ES-I3 (cell line): ENCODE measurements around the gene SNX27.

ENCODE experiments used
- H3K36me3 ChIP-seq: 2 replicates; pipeline ENCODE4 v1.6.1; 2013; ENCODE audit warnings: mild to moderate bottlenecking, low read length, control low read depth, moderate library complexity; ENCODE audit not compliant: insufficient read depth
- H3K4me1 ChIP-seq: 2 replicates; pipeline ENCODE4 v1.6.1; 2013; ENCODE audit warnings: mild to moderate bottlenecking, control low read depth, low read length; ENCODE audit not compliant: insufficient read depth
- H3K9ac ChIP-seq: 2 replicates; pipeline ENCODE4 v1.6.1; 2013; ENCODE audit warnings: low read depth, mild to moderate bottlenecking, low read length, moderate library complexity
- H3K9me3 ChIP-seq: 2 replicates; pipeline ENCODE4 v1.6.1; 2013; ENCODE audit warnings: mild to moderate bottlenecking, low read length, moderate library complexity; ENCODE audit not compliant: control insufficient read depth, insufficient read depth

The SNX27 gene

GRCh38 chr1:151710187-151710840 lies 98.5 kb downstream of the SNX27 start:
- Histone ChIP-seq H3K4me1 (no peaks in the 10 kb centered on the region), H3K9me3 (no peaks in the 10 kb centered on the region), H3K9ac (no peak overlapping the region), H3K36me3 (no peaks in the 10 kb centered on the region)

- Histone ChIP-seq H3K36me3 (no peaks in the 10 kb centered on the region), H3K4me1 (no peaks in the 10 kb centered on the region), H3K9me3 (no peaks in the 10 kb centered on the region), H3K9ac (no peak overlapping the region)
Measured at GRCh38 chr1:151711044-151711800, 99.4 kb downstream of the SNX27 start.

DNA sequence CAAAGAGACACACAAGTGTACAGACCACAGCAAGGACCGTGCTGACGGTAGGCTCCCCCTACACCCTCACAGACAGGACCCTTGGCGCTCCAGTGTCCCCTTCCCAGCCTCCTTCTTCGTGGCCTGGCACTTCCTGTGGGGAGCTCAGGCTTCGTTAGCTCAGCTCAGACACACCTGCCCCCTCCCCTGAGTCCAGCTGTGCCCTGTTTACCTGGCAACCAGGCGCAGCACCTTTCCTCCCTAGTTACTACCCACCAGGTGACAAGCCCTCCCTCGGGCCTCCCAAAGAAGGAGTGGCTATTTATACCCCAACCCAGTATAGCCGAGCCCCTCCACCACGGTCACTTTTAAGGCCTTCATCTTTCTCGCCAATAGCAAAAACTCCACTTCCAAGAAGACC lies 100.1 kb downstream of the SNX27 start:
- Histone ChIP-seq H3K4me1 (no peaks in the 10 kb centered on the region), H3K9me3 (no peaks in the 10 kb centered on the region), H3K9ac (no peak overlapping the region), H3K36me3 (no peaks in the 10 kb centered on the region)

DNA sequence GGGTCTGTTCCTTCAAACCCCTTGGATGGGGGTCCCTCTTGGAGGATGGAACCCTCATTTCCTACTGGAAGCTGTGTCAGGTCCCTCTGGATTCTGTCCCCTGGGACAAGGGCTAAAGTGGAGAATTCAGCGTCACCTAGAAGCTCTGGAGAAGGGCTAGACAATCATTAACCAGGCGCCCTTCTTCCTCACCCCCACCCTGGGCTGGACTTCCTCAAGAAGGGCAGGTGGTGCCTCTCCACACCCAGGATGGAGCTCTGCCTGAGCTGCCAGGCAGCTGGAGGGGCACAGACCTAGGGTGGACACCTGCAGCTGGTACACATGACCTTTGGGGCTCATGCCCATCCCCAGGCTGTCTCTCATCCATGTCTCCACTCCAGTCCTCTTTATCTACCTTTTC lies 101.2 kb downstream of the SNX27 start:
- H3K36me3 ChIP-seq, result no peaks in the 10 kb centered on the region
- no peak overlapping the region for H3K9ac ChIP-seq
- H3K4me1 ChIP-seq, result no peaks in the 10 kb centered on the region
- no peaks in the 10 kb centered on the region for H3K9me3 ChIP-seq

GRCh38 chr1:151713874-151714273 lies 102.0 kb downstream of the SNX27 start:
- no peak overlapping the region for H3K9ac ChIP-seq

GRCh38 chr1:151714820-151715725 lies 103.2 kb downstream of the SNX27 start:
- no peaks in the 10 kb centered on the region for H3K9me3 ChIP-seq
- H3K4me1 ChIP-seq, result no peaks in the 10 kb centered on the region
- H3K36me3 ChIP-seq, result no peaks in the 10 kb centered on the region
- H3K9ac ChIP-seq, result no peak overlapping the region

More at GRCh38 chr1:151713874-151714273, 102.0 kb downstream of the SNX27 start:
- Histone ChIP-seq H3K36me3 (no peaks in the 10 kb centered on the region), H3K4me1 (no peaks in the 10 kb centered on the region), H3K9me3 (no peaks in the 10 kb centered on the region)

GRCh38 chr1:151715726-151716404 lies 104.0 kb downstream of the SNX27 start:
- Histone ChIP-seq H3K9me3 (no peaks in the 10 kb centered on the region), H3K9ac (peak overlapping the region; percentile 5; the same call in 1 of the 2 replicates), H3K36me3 (no peaks in the 10 kb centered on the region), H3K4me1 (no peaks in the 10 kb centered on the region)

DNA sequence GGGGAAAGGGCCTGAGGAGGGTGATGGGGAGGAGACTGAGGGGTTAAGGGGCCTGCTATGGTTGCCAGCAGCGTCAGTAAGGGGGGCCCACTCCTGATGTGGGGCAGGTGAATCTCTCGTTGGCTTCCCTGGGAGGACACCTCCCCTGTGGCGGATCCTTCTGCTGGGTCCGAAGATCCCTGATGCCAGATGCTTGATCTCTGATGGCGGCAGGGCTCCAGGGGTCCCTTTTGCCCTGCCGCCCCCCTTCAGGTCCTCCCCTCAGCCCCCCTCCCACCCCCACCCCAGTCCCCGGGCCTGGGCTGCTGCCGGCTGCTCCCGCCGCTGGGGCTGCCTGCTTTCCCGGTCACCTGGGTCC lies 104.5 kb downstream of the SNX27 start:
- H3K9me3 ChIP-seq, result no peaks in the 10 kb centered on the region
- H3K36me3 ChIP-seq, result no peaks in the 10 kb centered on the region
- H3K9ac ChIP-seq, result peak overlapping the region; percentile 5; the same call in 1 of the 2 replicates
- no peaks in the 10 kb centered on the region for H3K4me1 ChIP-seq

- Histone ChIP-seq H3K9ac (peak within 1 kb of the TSS; percentile 16; the same call in 1 of the 2 replicates), H3K4me1 (no peaks in the 10 kb centered on the region), H3K36me3 (no peaks in the 10 kb centered on the region), H3K9me3 (no peaks in the 10 kb centered on the region)
Measured at GRCh38 chr1:151716771-151717631, 105.2 kb downstream of the SNX27 start, which contains the start of gene CELF3. CELF3 (minus strand) TSS chr1:151716803; CDS start chr1:151716020, 783 bp downstream.

DNA sequence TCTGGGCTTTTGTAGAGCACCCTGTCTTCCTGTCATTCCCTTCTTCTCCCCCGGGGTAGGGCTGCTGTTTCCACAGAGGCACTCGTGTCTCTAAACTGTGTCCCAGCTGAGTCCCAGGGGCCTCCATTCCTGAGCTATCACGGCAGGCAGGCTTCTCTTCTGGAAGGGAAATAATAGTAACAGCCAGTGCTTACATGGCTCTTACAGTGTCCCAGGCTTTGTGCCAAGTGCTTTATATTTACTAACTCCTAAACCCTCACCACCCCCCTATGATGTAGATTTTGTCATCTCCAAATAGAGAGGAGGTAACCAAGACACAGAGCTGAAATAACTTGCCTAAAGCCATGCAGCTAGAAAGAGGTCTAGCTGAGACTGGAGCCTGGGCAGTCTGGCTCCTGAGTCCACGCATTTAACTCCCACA lies 106.2 kb downstream of the SNX27 start:
- Histone ChIP-seq H3K4me1 (no peaks in the 10 kb centered on the region), H3K9me3 (no peaks in the 10 kb centered on the region), H3K36me3 (no peaks in the 10 kb centered on the region), H3K9ac (no peak overlapping the region)

- no peaks in the 10 kb centered on the region for H3K36me3 ChIP-seq
- H3K4me1 ChIP-seq, result peaks cover under 1% of the 10 kb centered on the region; the same call in 1 of the 2 replicates
- H3K9ac ChIP-seq, result no peak overlapping the region
- no peaks in the 10 kb centered on the region for H3K9me3 ChIP-seq
Measured at GRCh38 chr1:151718666-151719065, 106.8 kb downstream of the SNX27 start.

GRCh38 chr1:151720125-151720524 lies 108.3 kb downstream of the SNX27 start:
- no peaks in the 10 kb centered on the region for H3K9me3 ChIP-seq
- H3K36me3 ChIP-seq, result no peaks in the 10 kb centered on the region
- H3K9ac ChIP-seq, result no peak overlapping the region
- peaks cover 9% of the 10 kb centered on the region; the same call in 1 of the 2 replicates for H3K4me1 ChIP-seq

- H3K36me3 ChIP-seq, result no peaks in the 10 kb centered on the region
- H3K9ac ChIP-seq, result no peak overlapping the region
- peaks cover 9% of the 10 kb centered on the region; the same call in 1 of the 2 replicates for H3K4me1 ChIP-seq
- no peaks in the 10 kb centered on the region for H3K9me3 ChIP-seq
Measured at GRCh38 chr1:151720554-151720953, 108.7 kb downstream of the SNX27 start.
